Measurements from ENCODE around the gene LRMDA. TPM values are rescaled to one million over a fixed set of nuclear protein-coding genes. Genes with fewer than 3 reads are reported as not detected.
A peak's percentile ranks its signal among the peaks of the same experiment; 100 is the strongest.

Gene LRMDA
- total and polyA plus RNA-seq, 2 of the 13 experiments (the other 11 are each of a cell fraction or from before 2014, with no cell fraction given) = 13.4 to 22.0 TPM

DNA sequence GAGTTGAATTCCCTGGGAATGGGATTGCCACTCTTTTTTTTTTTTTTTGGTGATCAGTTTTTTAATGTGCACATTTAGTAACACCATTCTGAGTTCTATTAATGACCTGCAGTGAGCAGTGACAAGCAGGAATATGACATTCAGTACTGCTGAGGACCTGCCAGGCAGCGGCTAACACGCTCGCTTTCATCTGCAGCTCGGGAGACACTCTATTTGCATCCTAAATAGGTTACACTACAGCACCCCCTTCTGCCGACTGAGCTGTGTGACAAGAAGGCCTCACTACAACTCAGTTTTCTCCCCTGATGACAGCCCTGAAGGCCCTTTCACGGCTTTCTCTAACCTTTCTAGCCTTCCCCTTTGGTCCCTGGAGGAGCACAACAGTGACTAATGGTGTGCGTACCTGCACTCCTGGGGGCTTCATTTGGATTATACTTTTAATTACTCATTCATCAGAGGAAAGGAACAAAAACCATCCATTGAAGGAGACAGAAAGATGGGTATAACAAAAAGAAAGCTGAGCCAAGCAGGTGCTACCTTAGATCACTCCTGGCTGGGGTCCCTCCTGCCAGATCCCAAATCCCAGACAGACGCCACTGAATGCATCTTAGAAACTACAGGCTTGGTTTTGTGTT is 872.4 kb downstream of the LRMDA start:
- FAIRE-seq (peak; percentile 75), ATAC-seq (peak; percentile 99), DNase-seq (ENCODE audit: low spot score) (peak; percentile 81)
- Histone ChIP-seq H3K79me2 (ENCODE audit: insufficient read depth, low read length) (no peaks in the 10 kb centered on the region), H3K4me1 (ENCODE audit: insufficient read depth, low read length) (peaks cover 47% of the 10 kb centered on the region), H3K36me3 (replicated peaks in 1 of 2; ENCODE audit: control insufficient read depth in 1 of 2, insufficient read depth in 2 of 2, low read length in 2 of 2) (no peaks in the 10 kb centered on the region), H2AFZ (ENCODE audit: low read length) (no peak overlapping the region), H3K9me3 (ENCODE audit: low read length) (no peaks in the 10 kb centered on the region), H3K27ac (ENCODE audit: extremely low read length, insufficient read depth, low read length) (no peak overlapping the region), H3K4me3 (replicated peaks in 1 of 3; ENCODE audit: insufficient read depth in 1 of 3, low read depth in 2 of 3, low read length in 3 of 3) (no peak overlapping the region), H3K9ac (ENCODE audit: insufficient read depth, low read depth, low read length) (no peak overlapping the region), H4K20me1 (ENCODE audit: insufficient read depth, low read length) (no peaks in the 10 kb centered on the region), H3K27me3 (ENCODE audit: control insufficient read depth in 1 of 2, insufficient read depth in 2 of 2, low read length in 2 of 2) (no peaks in the 10 kb centered on the region), H3K4me2 (ENCODE audit: low read depth, low read length) (peak overlapping the region; percentile 10; the same call in 1 of the 2 replicates)
- no TSS peak for BruUV-seq (replicated peaks)
- in situ Hi-C loops (cut with HindIII; ENCODE audit: extremely low pct_ligation_motif_present, low pct_unique_long_range_greater_than_20kb) = loop anchor here (5.0 to 25.0 kb wide), 4 partner anchors 201 to 1016 kb away; no protein-coding TSS in a partner anchor
- POLR2A ChIA-PET = interaction anchor here (0.9 to 1.9 kb wide), 8 partner anchors 153 to 902 kb away, joined by 3 to 13 read pairs (median 6); partner anchors contain the start of gene ZNF503
- intact Hi-C loops (cut with micrococcal nuclease; ENCODE audit: unreplicated experiment) = loop anchor here (1.0 to 5.0 kb wide), 4 partner anchors 153 to 901 kb away; partner anchors contain the start of gene ZNF503
- CTCF ChIA-PET (ENCODE audit: low intra/inter-chr PET ratio, low total read pairs) = interaction anchor here (0.7 to 1.3 kb wide), 3 partner anchors 200 to 904 kb away, joined by 3 to 5 read pairs (median 4); no protein-coding TSS in a partner anchor
- 32% methylated on average over 8 of the region's 8 CpGs for WGBS (ENCODE audit: low lambda C conversion rate)
- TF ChIP-seq, protein P1, sequence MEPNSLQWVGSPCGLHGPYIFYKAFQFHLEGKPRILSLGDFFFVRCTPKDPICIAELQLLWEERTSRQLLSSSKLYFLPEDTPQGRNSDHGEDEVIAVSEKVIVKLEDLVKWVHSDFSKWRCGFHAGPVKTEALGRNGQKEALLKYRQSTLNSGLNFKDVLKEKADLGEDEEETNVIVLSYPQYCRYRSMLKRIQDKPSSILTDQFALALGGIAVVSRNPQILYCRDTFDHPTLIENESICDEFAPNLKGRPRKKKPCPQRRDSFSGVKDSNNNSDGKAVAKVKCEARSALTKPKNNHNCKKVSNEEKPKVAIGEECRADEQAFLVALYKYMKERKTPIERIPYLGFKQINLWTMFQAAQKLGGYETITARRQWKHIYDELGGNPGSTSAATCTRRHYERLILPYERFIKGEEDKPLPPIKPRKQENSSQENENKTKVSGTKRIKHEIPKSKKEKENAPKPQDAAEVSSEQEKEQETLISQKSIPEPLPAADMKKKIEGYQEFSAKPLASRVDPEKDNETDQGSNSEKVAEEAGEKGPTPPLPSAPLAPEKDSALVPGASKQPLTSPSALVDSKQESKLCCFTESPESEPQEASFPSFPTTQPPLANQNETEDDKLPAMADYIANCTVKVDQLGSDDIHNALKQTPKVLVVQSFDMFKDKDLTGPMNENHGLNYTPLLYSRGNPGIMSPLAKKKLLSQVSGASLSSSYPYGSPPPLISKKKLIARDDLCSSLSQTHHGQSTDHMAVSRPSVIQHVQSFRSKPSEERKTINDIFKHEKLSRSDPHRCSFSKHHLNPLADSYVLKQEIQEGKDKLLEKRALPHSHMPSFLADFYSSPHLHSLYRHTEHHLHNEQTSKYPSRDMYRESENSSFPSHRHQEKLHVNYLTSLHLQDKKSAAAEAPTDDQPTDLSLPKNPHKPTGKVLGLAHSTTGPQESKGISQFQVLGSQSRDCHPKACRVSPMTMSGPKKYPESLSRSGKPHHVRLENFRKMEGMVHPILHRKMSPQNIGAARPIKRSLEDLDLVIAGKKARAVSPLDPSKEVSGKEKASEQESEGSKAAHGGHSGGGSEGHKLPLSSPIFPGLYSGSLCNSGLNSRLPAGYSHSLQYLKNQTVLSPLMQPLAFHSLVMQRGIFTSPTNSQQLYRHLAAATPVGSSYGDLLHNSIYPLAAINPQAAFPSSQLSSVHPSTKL (CRISPR knock-in tag; IDR thresholded peaks at IDR 0.05) = peak; percentile 51
- peak; percentile 50; the same call in 1 of the 2 replicates for TF ChIP-seq MIER3 (CRISPR knock-in tag; IDR thresholded peaks at IDR 0.05; ENCODE audit: borderline replicate concordance)
- TF ChIP-seq ZNF501 (CRISPR knock-in tag; IDR thresholded peaks at IDR 0.05) = peak; percentile 75
- TF ChIP-seq ZMYM4 (CRISPR knock-in tag; IDR thresholded peaks at IDR 0.05) = peak; percentile 52; the same call in 1 of the 2 replicates
- 0 out of 2 replicates have a peak, but pooled peaks have one; percentile 24 for TF ChIP-seq MIXL1 (CRISPR knock-in tag; IDR thresholded peaks at IDR 0.05)
- TF ChIP-seq SRSF4 (IDR thresholded peaks at IDR 0.05; ENCODE audit: low read depth, low read length, poor library complexity, severe bottlenecking) = no peak
- TF ChIP-seq, protein P2, sequence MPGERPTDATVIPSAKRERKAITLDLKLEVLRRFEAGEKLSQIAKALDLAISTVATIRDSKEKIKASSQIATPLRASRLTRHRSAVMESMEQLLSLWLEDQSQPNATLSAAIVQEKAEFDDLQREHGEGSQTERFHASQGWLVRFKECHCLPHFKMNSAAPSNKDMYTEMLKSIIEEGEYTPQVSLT (CRISPR knock-in tag; IDR thresholded peaks at IDR 0.05; ENCODE audit: borderline replicate concordance, low read depth) = no peak
- TF ChIP-seq ZMAT3 (CRISPR knock-in tag; conservative IDR thresholded peaks at IDR 0.05) = no peak
- TF ChIP-seq, protein P3, sequence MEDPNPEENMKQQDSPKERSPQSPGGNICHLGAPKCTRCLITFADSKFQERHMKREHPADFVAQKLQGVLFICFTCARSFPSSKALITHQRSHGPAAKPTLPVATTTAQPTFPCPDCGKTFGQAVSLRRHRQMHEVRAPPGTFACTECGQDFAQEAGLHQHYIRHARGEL (CRISPR knock-in tag; IDR thresholded peaks at IDR 0.05) = no peak
- TF ChIP-seq, protein P4, sequence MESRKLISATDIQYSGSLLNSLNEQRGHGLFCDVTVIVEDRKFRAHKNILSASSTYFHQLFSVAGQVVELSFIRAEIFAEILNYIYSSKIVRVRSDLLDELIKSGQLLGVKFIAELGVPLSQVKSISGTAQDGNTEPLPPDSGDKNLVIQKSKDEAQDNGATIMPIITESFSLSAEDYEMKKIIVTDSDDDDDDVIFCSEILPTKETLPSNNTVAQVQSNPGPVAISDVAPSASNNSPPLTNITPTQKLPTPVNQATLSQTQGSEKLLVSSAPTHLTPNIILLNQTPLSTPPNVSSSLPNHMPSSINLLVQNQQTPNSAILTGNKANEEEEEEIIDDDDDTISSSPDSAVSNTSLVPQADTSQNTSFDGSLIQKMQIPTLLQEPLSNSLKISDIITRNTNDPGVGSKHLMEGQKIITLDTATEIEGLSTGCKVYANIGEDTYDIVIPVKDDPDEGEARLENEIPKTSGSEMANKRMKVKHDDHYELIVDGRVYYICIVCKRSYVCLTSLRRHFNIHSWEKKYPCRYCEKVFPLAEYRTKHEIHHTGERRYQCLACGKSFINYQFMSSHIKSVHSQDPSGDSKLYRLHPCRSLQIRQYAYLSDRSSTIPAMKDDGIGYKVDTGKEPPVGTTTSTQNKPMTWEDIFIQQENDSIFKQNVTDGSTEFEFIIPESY (CRISPR knock-in tag; IDR thresholded peaks at IDR 0.05) = 0 out of 2 replicates have a peak, but pooled peaks have one; percentile 22
- TF ChIP-seq FOSL2 (CRISPR knock-in tag; IDR thresholded peaks at IDR 0.05) = peak; percentile 35; the same call in 1 of the 2 replicates
- TF ChIP-seq RARA (CRISPR knock-in tag; IDR thresholded peaks at IDR 0.05) = 0 out of 2 replicates have a peak, but pooled peaks have one; percentile 21
- no peak for TF ChIP-seq NFE2L2 (IDR thresholded peaks at IDR 0.05; ENCODE audit: low read length)
- TF ChIP-seq HCFC1 (IDR thresholded peaks at IDR 0.05; ENCODE audit: low read depth, low read length) = no peak
- no peak for TF ChIP-seq ZSCAN25 (CRISPR knock-in tag; IDR thresholded peaks at IDR 0.05)

Measured in HepG2 (cell line).